Measurements from ENCODE around the gene SKOR1. TPM values are rescaled to one million over a fixed set of nuclear protein-coding genes. Genes with fewer than 3 reads are reported as not detected.

Gene SKOR1
- total RNA-seq, 6 experiments from 2014 or later = 0.05 to 0.13 (median 0.09) TPM; not detected in 1

GRCh38 chr15:67836477-67836876 is 11.2 kb downstream of the SKOR1 start:
- DNase-seq = peak; percentile 8

GRCh38 chr15:67836955-67837354 is 11.6 kb downstream of the SKOR1 start:
- Mint-ChIP-seq H3K36me3 (ENCODE audit: low read depth) (no peaks in the 10 kb centered on the region), H3K4me3 (no peak overlapping the region), H3K27me3 (ENCODE audit: insufficient read depth) (peaks cover 29% of the 10 kb centered on the region), H3K4me1 (ENCODE audit: low read depth) (peaks cover 46% of the 10 kb centered on the region), H3K27ac (no peak overlapping the region), H3K9me3 (peaks cover 3% of the 10 kb centered on the region; the same call in 1 of the 2 replicates)
- no peak for TF ChIP-seq CTCF (IDR thresholded peaks at IDR 0.05)
- DNase-seq = no peak

More at GRCh38 chr15:67836477-67836876, 11.2 kb downstream of the SKOR1 start:
- Mint-ChIP-seq H3K4me3 (peak overlapping the region; percentile 79), H3K9me3 (peaks cover 3% of the 10 kb centered on the region; the same call in 1 of the 2 replicates), H3K36me3 (ENCODE audit: low read depth) (no peaks in the 10 kb centered on the region), H3K27ac (no peak overlapping the region), H3K4me1 (ENCODE audit: low read depth) (peaks cover 44% of the 10 kb centered on the region), H3K27me3 (ENCODE audit: insufficient read depth) (peaks cover 29% of the 10 kb centered on the region)
- TF ChIP-seq CTCF (IDR thresholded peaks at IDR 0.05) = peak; percentile 94

- Mint-ChIP-seq H3K27ac (no peak overlapping the region), H3K4me1 (ENCODE audit: low read depth) (peaks cover 46% of the 10 kb centered on the region), H3K9me3 (peaks cover 3% of the 10 kb centered on the region; the same call in 1 of the 2 replicates), H3K36me3 (ENCODE audit: low read depth) (no peaks in the 10 kb centered on the region), H3K27me3 (ENCODE audit: insufficient read depth) (peaks cover 23% of the 10 kb centered on the region), H3K4me3 (peak overlapping the region; percentile 39; the same call in 1 of the 2 replicates)
- no peak for TF ChIP-seq CTCF (IDR thresholded peaks at IDR 0.05)
- no peak for DNase-seq
Observed at GRCh38 chr15:67838789-67839332, 13.6 kb downstream of the SKOR1 start.

GRCh38 chr15:67839499-67839928 is 14.2 kb downstream of the SKOR1 start:
- Mint-ChIP-seq H3K27me3 (ENCODE audit: insufficient read depth) (peaks cover 20% of the 10 kb centered on the region), H3K4me3 (peak overlapping the region; percentile 81), H3K27ac (peak overlapping the region; percentile 88), H3K36me3 (ENCODE audit: low read depth) (no peaks in the 10 kb centered on the region), H3K4me1 (ENCODE audit: low read depth) (peaks cover 47% of the 10 kb centered on the region), H3K9me3 (peaks cover 3% of the 10 kb centered on the region; the same call in 1 of the 2 replicates)
- TF ChIP-seq CTCF (IDR thresholded peaks at IDR 0.05) = no peak
- peak; percentile 18 for DNase-seq

GRCh38 chr15:67839929-67840748 is 14.8 kb downstream of the SKOR1 start, which contains the start of gene RNU6-1:
TSS of gene RNU6-1 (minus strand) at chr15:67840045.
- Mint-ChIP-seq H3K27me3 (ENCODE audit: insufficient read depth) (peaks cover 20% of the 10 kb centered on the region), H3K4me1 (ENCODE audit: low read depth) (peaks cover 47% of the 10 kb centered on the region), H3K4me3 (peak within 1 kb of the TSS; percentile 81), H3K9me3 (peaks cover 3% of the 10 kb centered on the region; the same call in 1 of the 2 replicates), H3K27ac (peak within 1 kb of the TSS; percentile 88), H3K36me3 (ENCODE audit: low read depth) (no peaks in the 10 kb centered on the region)
- TF ChIP-seq CTCF (IDR thresholded peaks at IDR 0.05) = no peak
- DNase-seq = peak; percentile 93
